Fibroblast of villous mesenchyme (primary cell): ENCODE data around the gene CDC37. TPM values are rescaled to one million over a fixed set of nuclear protein-coding genes. Genes with fewer than 3 reads are reported as not detected.
A peak's percentile ranks its signal among the peaks of the same experiment; 100 is the strongest.

ENCODE experiments used
- DNase-seq: peaks from one replicate; pipeline ENCODE4 v3.0.0-alpha.2; 2010; ENCODE audit warnings: low read depth
- H3K4me3 ChIP-seq: 2 replicates; pipeline ENCODE4 v1.5.1; 2011; ENCODE audit warnings: low read depth, mild to moderate bottlenecking, low read length
- total RNA-seq: library from RNA; depleted of rRNA; stranded (reverse); fragments of >200 nt; gene quantifications from 2 replicates; pipeline ENCODE4 v1.2.3, GENCODE V29; 2012
- TF ChIP-seq, protein P1 (sequence below): IDR thresholded peaks from 2 replicates; pipeline ENCODE4 v1.5.1; 2012; ENCODE audit warnings: low read depth, mild to moderate bottlenecking, low read length; ENCODE audit not compliant: insufficient read depth

The CDC37 gene
- total RNA-seq, 1 donor, result 164 TPM

DNA sequence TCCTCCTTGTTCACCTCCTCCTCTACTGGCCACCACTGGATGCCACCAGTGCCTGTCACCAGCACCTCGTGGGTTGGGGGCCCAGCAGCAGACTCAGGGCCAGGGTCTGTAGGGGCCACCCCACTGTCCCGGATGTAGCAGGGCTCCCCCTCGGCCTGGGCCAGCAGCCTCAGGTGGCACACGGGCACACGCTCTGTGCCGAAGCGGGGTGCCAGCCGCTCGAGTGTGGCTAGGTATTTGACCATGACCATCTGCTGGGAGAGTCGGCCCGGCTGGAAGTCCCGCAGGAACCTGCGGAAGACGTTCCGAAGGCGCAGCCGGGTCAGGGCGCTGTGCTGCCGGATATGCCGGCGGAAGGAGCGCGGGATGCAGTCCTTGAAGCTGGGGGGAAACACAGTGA is 37.8 kb downstream of the CDC37 start:
- H3K4me3 ChIP-seq, result no peak overlapping the region
- TF ChIP-seq, protein P1, sequence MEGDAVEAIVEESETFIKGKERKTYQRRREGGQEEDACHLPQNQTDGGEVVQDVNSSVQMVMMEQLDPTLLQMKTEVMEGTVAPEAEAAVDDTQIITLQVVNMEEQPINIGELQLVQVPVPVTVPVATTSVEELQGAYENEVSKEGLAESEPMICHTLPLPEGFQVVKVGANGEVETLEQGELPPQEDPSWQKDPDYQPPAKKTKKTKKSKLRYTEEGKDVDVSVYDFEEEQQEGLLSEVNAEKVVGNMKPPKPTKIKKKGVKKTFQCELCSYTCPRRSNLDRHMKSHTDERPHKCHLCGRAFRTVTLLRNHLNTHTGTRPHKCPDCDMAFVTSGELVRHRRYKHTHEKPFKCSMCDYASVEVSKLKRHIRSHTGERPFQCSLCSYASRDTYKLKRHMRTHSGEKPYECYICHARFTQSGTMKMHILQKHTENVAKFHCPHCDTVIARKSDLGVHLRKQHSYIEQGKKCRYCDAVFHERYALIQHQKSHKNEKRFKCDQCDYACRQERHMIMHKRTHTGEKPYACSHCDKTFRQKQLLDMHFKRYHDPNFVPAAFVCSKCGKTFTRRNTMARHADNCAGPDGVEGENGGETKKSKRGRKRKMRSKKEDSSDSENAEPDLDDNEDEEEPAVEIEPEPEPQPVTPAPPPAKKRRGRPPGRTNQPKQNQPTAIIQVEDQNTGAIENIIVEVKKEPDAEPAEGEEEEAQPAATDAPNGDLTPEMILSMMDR, result no peak
- DNase-seq, result no peak

DNA sequence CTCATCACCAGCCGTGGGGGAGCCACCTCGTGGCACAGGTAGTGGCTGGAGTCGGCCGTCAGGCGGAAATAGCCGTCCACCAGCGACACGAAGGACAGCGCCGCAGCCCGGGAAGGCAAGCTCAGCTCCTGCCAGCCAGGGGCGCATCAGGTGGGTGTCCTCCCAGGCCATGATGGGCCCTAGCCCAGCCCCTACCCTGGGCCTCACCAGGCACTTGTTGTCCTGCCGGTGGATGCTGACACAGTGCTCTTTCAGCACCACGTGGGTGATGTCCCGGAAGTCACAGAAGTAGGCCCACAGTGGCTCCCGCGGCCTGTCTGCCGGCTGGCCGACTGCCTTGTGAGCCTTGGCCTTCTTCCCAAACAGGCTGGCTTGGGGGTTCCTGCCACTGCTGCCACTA is 38.7 kb downstream of the CDC37 start:
- DNase-seq, result no peak
- no peak overlapping the region for H3K4me3 ChIP-seq
- TF ChIP-seq, protein P1, result no peak

DNA sequence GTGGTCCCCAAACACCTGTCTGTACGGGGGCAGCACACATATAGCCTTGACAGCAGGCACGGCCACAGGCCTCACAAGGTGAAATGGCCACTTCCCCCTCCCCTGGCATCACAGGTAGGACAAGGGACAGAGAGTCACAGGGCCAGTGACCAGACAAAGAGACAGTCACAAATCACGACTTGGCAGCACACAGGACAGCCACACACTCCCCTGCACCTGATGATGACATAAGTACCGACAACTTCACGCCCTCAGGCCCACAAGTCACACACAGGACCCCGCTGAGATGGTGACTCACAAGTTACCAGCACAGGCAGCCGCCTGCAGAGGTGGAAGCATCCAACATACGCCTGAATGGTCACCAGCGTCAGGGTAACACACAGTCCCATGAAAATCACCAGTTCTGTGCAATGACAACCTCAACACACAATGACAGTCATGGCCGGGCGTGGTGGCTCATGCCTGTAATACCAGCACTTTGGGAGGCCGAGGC is 39.5 kb downstream of the CDC37 start:
- TF ChIP-seq, protein P1, result no peak
- no peak for DNase-seq
- no peak overlapping the region for H3K4me3 ChIP-seq

DNA sequence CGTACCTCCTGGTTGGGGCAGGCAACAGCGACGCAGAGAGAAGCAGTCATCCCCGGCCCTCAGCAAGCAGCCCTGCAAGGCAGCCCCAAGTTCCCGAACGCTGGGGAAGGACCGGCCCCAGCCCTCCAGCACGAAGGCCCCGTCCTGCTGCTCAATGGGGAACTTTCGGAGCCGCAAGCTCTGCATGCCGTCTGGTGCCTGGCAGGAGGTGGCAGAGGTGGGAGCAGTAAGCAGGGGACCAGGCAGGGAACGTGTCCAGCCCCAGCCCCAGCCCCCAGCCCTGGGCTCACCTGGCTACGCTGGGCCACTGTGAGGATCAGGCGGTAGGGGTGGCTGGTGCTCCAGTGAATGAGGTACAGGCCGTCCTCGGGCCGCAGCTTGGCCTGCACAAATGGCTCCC is 41.1 kb downstream of the CDC37 start:
- no peak for DNase-seq
- TF ChIP-seq, protein P1, result no peak
- no peak overlapping the region for H3K4me3 ChIP-seq

DNA sequence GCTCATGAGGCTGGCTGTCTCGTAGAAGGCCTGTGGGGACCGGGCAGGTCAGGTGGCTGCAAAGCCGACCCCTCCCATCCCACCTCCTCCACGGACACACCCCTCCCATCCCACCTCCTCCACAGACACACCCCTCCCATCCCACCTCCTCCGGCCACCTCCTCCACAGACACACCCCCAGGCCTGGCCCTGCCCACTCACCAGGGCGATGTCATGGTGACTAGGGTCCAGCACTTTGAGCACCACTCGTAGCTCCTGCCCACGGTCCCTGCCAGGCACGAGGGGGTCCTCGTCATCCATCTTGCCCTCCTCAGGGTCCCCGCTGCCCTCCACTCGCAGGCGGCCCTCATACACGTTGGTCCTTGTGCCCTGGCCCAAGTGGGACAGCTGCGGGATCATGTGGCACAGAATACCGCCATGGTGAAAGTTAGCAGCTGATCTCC is 41.8 kb downstream of the CDC37 start:
- H3K4me3 ChIP-seq, result no peak overlapping the region
- DNase-seq, result no peak
- TF ChIP-seq, protein P1, result no peak

DNA sequence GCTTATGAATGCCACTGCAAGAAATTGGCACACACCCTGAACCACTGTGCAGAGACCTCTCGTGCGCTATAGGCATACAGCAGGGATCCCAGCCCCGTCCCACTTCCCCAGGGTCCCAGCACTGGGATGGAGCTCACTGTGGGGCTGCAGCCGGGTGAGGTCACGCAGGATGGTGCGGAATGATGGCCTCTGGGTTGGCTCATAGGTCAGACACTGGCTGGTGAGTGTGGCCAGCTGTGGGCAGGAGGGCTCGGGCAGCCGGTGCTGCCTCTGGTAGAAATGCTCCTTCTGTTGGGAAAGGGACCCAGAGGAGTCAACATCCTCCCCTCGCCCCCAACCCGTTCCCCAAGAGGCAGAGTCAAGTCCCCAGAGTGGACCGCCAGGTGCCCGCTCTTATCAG is 46.9 kb downstream of the CDC37 start:
- TF ChIP-seq, protein P1, result no peak
- no peak for DNase-seq
- H3K4me3 ChIP-seq, result no peak overlapping the region

DNA sequence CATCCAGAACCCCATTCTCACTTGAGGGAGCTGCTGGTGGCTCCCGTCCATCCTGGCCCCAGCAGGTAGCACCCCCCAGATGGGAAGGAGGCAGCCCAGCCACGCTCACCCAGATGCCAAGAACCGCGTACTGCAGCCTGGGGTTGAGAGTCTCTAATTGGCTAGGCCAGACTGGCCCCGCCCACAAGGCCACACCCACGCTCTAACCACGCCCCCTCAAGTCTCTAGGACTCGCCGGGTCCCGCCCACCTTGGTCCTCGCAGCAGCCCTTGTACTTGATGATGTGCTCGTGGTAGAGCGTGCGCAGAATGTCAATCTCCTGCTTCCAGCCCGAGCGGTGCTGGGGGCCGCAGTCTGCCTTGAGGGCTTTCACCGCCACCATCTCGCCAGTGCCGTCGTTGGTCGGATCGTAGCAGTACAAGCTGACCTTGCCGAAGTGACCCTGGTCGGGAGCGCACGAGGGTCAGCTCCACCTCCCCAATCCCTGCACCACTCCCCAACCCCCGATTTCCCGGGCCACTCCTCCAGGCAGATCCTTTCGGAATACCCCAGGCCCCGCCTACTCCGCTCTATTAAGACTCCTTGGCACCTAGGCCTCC is 49.5 kb downstream of the CDC37 start:
- TF ChIP-seq, protein P1, result no peak
- H3K4me3 ChIP-seq, result no peak overlapping the region
- peak; percentile 37 for DNase-seq
